Uterus (tissue), 4 donors: ENCODE measurements around the gene MRPS15. TPM values are rescaled to one million over a fixed set of nuclear protein-coding genes. Genes with fewer than 3 reads are reported as not detected.

Experiments used
- DNase-seq, 2 donors: peaks; one replicate each; pipeline ENCODE4 v3.0.0-alpha.2; 2019 to 2020
- H3K27ac ChIP-seq, 2 donors: fragments of 200-600 bp; sonication (generic); 1 replicate in 1 of 2; 2 replicates in 1 of 2; pipeline ENCODE4 v1.5.1; 2016 to 2018
- H3K27me3 ChIP-seq, 2 donors: fragments of 200-600 bp; sonication (generic); one replicate each; pipeline ENCODE4 v1.5.1; 2018 to 2019; ENCODE audit warnings: control low read depth in 1 of 2
- H3K36me3 ChIP-seq, 2 donors: fragments of 200-600 bp; sonication (generic); one replicate each; pipeline ENCODE4 v1.5.1; 2019; ENCODE audit warnings: control low read depth in 1 of 2
- H3K4me1 ChIP-seq, 2 donors: fragments of 200-600 bp; sonication (generic); one replicate each; pipeline ENCODE4 v1.5.1; 2018 to 2019; ENCODE audit warnings: control low read depth in 1 of 2
- H3K4me3 ChIP-seq, 2 donors: fragments of 200-600 bp; sonication (generic); 1 replicate in 1 of 2; 2 replicates in 1 of 2; pipeline ENCODE4 v1.5.1; 2018 to 2019; ENCODE audit warnings: mild to moderate bottlenecking in 1 of 2
- H3K9me3 ChIP-seq, 2 donors: fragments of 200-600 bp; sonication (generic); one replicate each; pipeline ENCODE4 v1.5.1; 2019; ENCODE audit warnings: control low read depth in 1 of 2
- POLR2A ChIP-seq, 2 donors: fragments of 450-650 bp; IDR thresholded peaks; one replicate each; pipeline ENCODE4 v1.6.1; 2016; ENCODE audit warnings: antibody characterized with exemption in 2 of 2, mild to moderate bottlenecking in 1 of 2, moderate library complexity in 1 of 2
- intact Hi-C: fragments of 100-400 bp; cut with DNase I; formaldehyde crosslinking; loops from one replicate; pipeline ENCODE4 v1.15.1; 2023; ENCODE audit warnings: low total_unique reads
- total RNA-seq, 4 donors: library from RNA; depleted of rRNA in 3 of 4; stranded (reverse); fragments of >200 nt in 3 of 4; gene quantifications; one replicate each; pipeline versions ENCODE4 v1.1.0 to v1.2.4, GENCODE V29; 2014 to 2023
- TF ChIP-seq, protein P1 (sequence below), 4 experiments: fragments of 200-600 bp in 2 of 4; fragments of 450-650 bp in 2 of 4; sonication (generic) in 2 of 4; IDR thresholded peaks; one replicate each; pipeline ENCODE4 v1.5.1; 2016 to 2019; ENCODE audit warnings: antibody characterized with exemption in 4 of 4, mild to moderate bottlenecking in 2 of 4, moderate library complexity in 1 of 4
- donor health status: DM: yes; HTN: yes; CAD: no.

The MRPS15 gene
- total RNA-seq, 4 donors from 2014 or later: 25.0 to 43.5 (median 36.3) TPM

DNA sequence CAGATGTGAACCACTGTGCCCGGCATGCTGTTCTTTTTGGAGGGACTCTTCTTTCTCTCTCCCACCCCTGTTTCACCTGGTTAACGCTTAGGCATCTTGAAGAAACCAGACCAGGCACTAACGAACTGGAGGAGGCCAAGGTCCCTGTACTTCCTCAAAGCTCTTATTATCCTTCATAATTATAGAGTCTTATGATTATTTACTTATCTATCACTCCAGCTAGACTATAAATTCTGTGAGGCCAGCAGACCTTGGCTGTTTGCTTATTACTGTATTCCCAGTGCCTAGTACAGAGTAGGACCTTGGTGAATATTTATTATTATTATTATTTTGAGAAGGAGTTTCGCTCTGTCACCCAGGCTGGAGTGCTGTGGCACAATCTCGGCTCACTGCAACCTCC, 12.8 kb upstream of the MRPS15 start:
- Histone ChIP-seq H3K27me3 (no peaks in the 10 kb centered on the region), H3K27ac (no peak overlapping the region), H3K4me1 (no peaks in the 10 kb centered on the region), H3K9me3 (no peaks in the 10 kb centered on the region), H3K36me3 (no peaks in the 10 kb centered on the region), H3K4me3 (no peak overlapping the region)
- no peak for DNase-seq
- intact Hi-C loops: no loop called here
- TF ChIP-seq, protein P1, sequence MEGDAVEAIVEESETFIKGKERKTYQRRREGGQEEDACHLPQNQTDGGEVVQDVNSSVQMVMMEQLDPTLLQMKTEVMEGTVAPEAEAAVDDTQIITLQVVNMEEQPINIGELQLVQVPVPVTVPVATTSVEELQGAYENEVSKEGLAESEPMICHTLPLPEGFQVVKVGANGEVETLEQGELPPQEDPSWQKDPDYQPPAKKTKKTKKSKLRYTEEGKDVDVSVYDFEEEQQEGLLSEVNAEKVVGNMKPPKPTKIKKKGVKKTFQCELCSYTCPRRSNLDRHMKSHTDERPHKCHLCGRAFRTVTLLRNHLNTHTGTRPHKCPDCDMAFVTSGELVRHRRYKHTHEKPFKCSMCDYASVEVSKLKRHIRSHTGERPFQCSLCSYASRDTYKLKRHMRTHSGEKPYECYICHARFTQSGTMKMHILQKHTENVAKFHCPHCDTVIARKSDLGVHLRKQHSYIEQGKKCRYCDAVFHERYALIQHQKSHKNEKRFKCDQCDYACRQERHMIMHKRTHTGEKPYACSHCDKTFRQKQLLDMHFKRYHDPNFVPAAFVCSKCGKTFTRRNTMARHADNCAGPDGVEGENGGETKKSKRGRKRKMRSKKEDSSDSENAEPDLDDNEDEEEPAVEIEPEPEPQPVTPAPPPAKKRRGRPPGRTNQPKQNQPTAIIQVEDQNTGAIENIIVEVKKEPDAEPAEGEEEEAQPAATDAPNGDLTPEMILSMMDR (IDR thresholded peaks at IDR 0.05): no peak
- TF ChIP-seq POLR2A (IDR thresholded peaks at IDR 0.05): no peak

DNA sequence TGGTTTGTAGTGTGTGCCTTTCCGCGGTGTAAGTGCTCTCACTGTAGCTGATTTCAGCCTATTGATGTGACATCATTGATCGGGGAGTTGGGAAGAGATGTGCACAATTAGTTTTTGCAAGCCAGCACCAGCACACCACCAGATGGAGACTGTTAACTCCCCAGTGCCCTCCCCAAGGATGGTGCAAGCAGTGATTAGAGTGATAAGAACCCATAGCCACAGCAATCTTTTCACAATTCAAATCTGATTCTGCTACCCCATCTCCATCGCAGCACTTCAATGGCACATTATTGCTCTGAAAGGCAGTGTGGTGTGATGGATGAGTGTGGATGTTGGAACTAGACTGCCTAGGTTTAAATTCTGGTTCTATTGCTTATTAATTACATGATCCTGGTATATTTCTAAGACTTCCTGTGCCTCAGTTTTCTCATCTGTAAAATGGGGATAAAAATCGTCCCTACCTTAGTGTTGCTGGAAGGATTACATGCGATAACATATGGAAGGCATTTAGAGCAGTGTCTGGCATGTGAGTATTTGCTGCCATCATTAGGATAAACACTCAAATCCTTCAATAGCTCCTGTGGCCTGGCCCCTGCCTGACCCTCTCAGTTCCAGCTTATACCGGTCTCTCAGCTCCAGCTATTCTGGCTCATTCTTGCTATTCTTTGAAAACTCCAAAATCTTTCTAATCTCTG, 11.9 kb upstream of the MRPS15 start:
- Histone ChIP-seq H3K27ac (no peak overlapping the region), H3K9me3 (no peaks in the 10 kb centered on the region), H3K4me1 (no peaks in the 10 kb centered on the region), H3K36me3 (no peaks in the 10 kb centered on the region), H3K4me3 (no peak overlapping the region), H3K27me3 (no peaks in the 10 kb centered on the region)
- no peak for DNase-seq
- intact Hi-C loops: no loop called here
- no peak for TF ChIP-seq POLR2A (IDR thresholded peaks at IDR 0.05)
- TF ChIP-seq, protein P1 (IDR thresholded peaks at IDR 0.05): no peak

DNA sequence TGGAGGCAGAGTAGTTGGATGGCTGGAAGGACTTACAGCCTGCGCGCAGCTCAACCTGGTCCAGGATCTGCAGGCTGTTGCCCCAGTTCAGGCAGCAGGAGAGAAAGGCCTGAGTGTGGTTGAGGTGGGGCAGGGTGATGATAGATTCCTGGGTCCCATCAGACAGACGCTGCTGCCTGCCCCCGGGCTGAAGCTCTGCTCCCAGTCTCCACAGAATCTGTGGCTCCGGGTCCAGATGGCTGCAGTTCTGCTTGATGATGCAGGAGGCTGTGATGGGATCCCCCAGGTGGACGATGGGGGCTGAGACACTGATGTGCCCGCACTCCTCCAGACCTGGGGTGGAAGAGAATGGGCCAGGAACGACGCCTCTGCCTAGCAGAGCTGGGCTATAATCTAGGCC, 11.2 kb upstream of the MRPS15 start:
- DNase-seq: no peak
- H3K4me1 ChIP-seq: no peaks in the 10 kb centered on the region
- no peak for TF ChIP-seq POLR2A (IDR thresholded peaks at IDR 0.05)
- TF ChIP-seq, protein P1 (IDR thresholded peaks at IDR 0.05): no peak
- H3K4me3 ChIP-seq: no peak overlapping the region
- no peak overlapping the region for H3K27ac ChIP-seq
- no peaks in the 10 kb centered on the region for H3K36me3 ChIP-seq
- intact Hi-C loops: no loop called here
- no peaks in the 10 kb centered on the region for H3K27me3 ChIP-seq
- no peaks in the 10 kb centered on the region for H3K9me3 ChIP-seq

DNA sequence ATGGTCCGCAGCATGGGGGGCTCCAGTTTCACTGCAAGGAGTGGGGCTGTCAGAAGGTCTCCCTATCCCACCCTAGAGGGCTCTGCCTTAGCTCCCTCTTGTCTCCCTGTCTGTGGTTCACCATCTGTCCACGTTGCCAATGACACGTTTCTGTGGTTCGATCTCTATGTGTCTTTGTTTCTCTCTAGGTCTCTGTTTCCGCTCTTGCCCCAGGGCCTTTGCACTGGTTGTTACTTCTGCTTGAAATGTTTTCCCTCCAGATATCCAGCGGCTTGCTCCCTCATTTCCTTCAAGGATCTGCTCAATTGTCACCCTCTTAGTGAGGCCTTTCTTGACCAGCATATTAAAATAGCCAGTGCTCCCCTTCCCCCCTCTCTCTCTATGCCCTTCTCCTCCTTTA, 8.5 kb upstream of the MRPS15 start:
- no peak for DNase-seq
- H3K27me3 ChIP-seq: no peaks in the 10 kb centered on the region
- H3K4me1 ChIP-seq: no peaks in the 10 kb centered on the region
- H3K4me3 ChIP-seq: no peak overlapping the region
- no peak overlapping the region for H3K27ac ChIP-seq
- H3K36me3 ChIP-seq: no peaks in the 10 kb centered on the region
- TF ChIP-seq, protein P1 (IDR thresholded peaks at IDR 0.05): no peak
- TF ChIP-seq POLR2A (IDR thresholded peaks at IDR 0.05): no peak
- no peaks in the 10 kb centered on the region for H3K9me3 ChIP-seq
- intact Hi-C loops: no loop called here

DNA sequence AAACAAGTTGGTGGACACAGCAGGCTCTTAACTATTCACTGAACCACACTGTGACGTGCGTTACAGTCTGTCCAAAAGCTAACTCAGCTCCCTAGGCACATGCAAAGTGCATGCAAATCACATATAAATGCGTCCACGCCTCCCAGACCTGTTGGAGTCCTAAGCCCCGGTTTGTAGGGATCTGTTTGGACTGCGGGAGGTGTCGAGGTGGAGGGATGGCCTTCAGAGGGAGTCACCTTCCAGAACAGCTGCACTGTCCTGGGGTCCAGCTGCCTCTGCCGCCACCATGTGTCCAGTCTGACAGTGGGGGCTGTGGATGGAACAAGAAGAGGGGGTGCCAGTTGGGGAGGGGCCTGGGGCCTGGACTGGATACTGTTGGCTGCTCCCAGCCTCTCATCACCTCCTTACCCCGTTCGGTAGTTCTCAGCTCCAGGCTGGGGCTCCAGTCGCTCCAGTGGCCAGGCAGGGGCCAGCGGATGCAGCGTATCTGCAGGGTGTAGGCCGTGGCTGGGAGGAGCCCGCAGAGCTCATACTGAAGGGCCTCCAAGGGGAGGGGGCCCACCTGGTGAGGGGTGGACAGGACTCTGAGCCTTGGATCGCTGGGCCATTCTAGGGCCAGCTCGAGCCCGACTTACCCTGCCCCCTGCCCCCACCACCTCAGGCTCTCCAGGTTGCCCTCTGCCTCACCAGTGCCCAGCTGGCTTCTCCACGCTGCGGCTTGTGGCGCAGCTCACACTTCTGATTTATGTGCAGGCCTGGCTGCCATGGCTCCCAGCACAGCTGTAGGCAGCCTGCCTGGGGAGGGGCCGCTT, 7.9 kb upstream of the MRPS15 start:
- H3K4me3 ChIP-seq: no peak overlapping the region
- H3K9me3 ChIP-seq: no peaks in the 10 kb centered on the region
- H3K36me3 ChIP-seq: no peaks in the 10 kb centered on the region
- no peaks in the 10 kb centered on the region for H3K4me1 ChIP-seq
- H3K27me3 ChIP-seq: no peaks in the 10 kb centered on the region
- intact Hi-C loops: no loop called here
- H3K27ac ChIP-seq: no peak overlapping the region
- DNase-seq: no peak
- no peak for TF ChIP-seq POLR2A (IDR thresholded peaks at IDR 0.05)
- TF ChIP-seq, protein P1 (IDR thresholded peaks at IDR 0.05): no peak
